ENCODE data around the gene CYP27C1. TPM values are rescaled to one million over a fixed set of nuclear protein-coding genes. Genes with fewer than 3 reads are reported as not detected.
"Not testable (repeated sequence)": the region's sequence is repeated elsewhere in the genome, so short reads cannot be mapped to it uniquely, and the experiment has no call there.

CYP27C1 gene
- total and polyA plus RNA-seq, 4 experiments from 2014 or later: not detected

GRCh38 chr2:127163090-127163406 is 57.1 kb downstream of the CYP27C1 start:
- H3K27ac Mint-ChIP-seq; H3K36me3 ChIP-seq (ENCODE audit: insufficient read depth, low read length); CTCF ChIA-PET (ENCODE audit: partially characterized antibody); POLR2A ChIA-PET (ENCODE audit: partially characterized antibody); H3K4me3 ChIP-seq (ENCODE audit: low read length in 2 of 2); H3K9me3 Mint-ChIP-seq; H3K27me3 ChIP-seq (ENCODE audit: insufficient read depth, low read length); H3K36me3 Mint-ChIP-seq; H3K4me1 ChIP-seq (ENCODE audit: insufficient read depth, low read length); H3K27ac ChIP-seq (ENCODE audit: low read depth, low read length); H3K9me3 ChIP-seq (ENCODE audit: control insufficient read depth in 1 of 2, low read length in 2 of 2); H3K27me3 Mint-ChIP-seq; intact Hi-C loops (cut with micrococcal nuclease); DNase-seq; H3K4me3 Mint-ChIP-seq; H3K4me1 Mint-ChIP-seq: not testable (repeated sequence)

DNA sequence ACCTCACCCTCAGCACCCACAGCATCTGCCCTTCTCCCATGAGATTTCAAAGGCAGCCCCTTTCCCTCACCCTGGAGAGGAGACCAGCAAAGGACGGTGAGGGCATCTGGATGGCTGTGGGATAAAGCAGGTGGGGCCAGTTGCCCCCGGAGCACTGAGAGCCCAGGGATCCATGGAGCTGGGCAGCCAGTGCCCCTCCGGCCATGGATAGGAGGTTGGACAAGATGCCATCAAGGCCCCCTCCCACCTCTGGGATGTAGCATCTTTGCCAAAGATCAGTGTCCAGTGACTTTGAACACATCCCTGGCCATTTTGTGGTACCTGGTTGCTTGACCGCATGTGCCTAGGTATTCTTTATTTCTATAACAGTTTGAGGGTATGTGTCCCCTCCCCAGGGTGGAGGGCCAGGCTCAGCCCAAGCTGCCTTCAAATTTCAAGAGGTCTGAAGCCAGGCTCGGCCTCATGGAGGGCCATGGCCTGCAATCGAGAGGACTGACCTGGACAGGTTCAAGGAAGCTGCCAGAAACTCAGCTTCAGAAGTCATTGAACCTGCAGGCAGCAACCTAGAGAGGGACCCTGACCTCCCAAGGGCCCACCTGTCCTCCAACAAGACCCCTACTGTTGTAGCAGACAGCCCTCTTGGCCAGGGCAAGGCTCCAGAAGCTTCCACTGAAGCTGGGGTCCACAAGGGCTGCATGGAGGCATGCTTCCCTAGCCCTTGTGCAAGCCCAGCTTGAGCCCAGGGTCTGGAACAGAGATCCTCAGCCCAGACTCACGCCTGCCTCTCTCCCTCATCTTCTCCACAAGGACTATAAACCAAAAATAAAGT is 57.6 kb downstream of the CYP27C1 start:
- Histone ChIP-seq H3K36me3 (ENCODE audit: insufficient read depth, low read length) (no peaks in the 10 kb centered on the region), H3K4me3 (ENCODE audit: low read length in 2 of 2) (no peak overlapping the region), H3K9me3 (ENCODE audit: control insufficient read depth in 1 of 2, low read length in 2 of 2) (no peaks in the 10 kb centered on the region), H3K27me3 (ENCODE audit: insufficient read depth, low read length) (no peaks in the 10 kb centered on the region), H3K4me1 (ENCODE audit: insufficient read depth, low read length) (no peaks in the 10 kb centered on the region), H3K27ac (ENCODE audit: low read depth, low read length) (no peak overlapping the region)
- Mint-ChIP-seq H3K9me3 (no peaks in the 10 kb centered on the region), H3K4me3 (no peak overlapping the region), H3K36me3 (no peaks in the 10 kb centered on the region), H3K4me1 (no peaks in the 10 kb centered on the region), H3K27ac (no peak overlapping the region), H3K27me3 (peaks cover 3 to 7% of the 10 kb centered on the region in 2 donors)
- ChIA-PET POLR2A (ENCODE audit: partially characterized antibody) (no interaction called here), CTCF (ENCODE audit: partially characterized antibody) (no interaction called here)
- DNase-seq: no peak
- intact Hi-C loops (cut with micrococcal nuclease): no loop called here

GRCh38 chr2:127161176-127162136 is 58.6 kb downstream of the CYP27C1 start:
- H3K36me3 ChIP-seq (ENCODE audit: insufficient read depth, low read length): no peaks in the 10 kb centered on the region
- H3K27me3 ChIP-seq (ENCODE audit: insufficient read depth, low read length): no peaks in the 10 kb centered on the region
- Mint-ChIP-seq H3K36me3 (no peaks in the 10 kb centered on the region), H3K4me3 (no peak overlapping the region), H3K9me3 (no peaks in the 10 kb centered on the region), H3K4me1 (no peaks in the 10 kb centered on the region), H3K27ac (no peak overlapping the region), H3K27me3 (peaks cover 3 to 4% of the 10 kb centered on the region in 2 donors)
- ChIA-PET CTCF (ENCODE audit: partially characterized antibody) (no interaction called here), POLR2A (ENCODE audit: partially characterized antibody) (no interaction called here)
- no peaks in the 10 kb centered on the region for H3K9me3 ChIP-seq (ENCODE audit: control insufficient read depth in 1 of 2, low read length in 2 of 2)
- intact Hi-C loops (cut with micrococcal nuclease): no loop called here
- H3K27ac ChIP-seq (ENCODE audit: low read depth, low read length): no peak overlapping the region
- DNase-seq: no peak
- H3K4me1 ChIP-seq (ENCODE audit: insufficient read depth, low read length): no peaks in the 10 kb centered on the region
- H3K4me3 ChIP-seq (ENCODE audit: low read length in 2 of 2): no peak overlapping the region

GRCh38 chr2:127160676-127161075 is 59.4 kb downstream of the CYP27C1 start:
- H3K36me3 ChIP-seq (ENCODE audit: insufficient read depth, low read length): no peaks in the 10 kb centered on the region
- H3K9me3 ChIP-seq (ENCODE audit: control insufficient read depth in 1 of 2, low read length in 2 of 2): no peaks in the 10 kb centered on the region
- Mint-ChIP-seq H3K4me3 (no peak overlapping the region), H3K9me3 (no peaks in the 10 kb centered on the region), H3K36me3 (no peaks in the 10 kb centered on the region), H3K4me1 (no peaks in the 10 kb centered on the region), H3K27me3 (peaks cover 3 to 4% of the 10 kb centered on the region in 2 donors), H3K27ac (no peak overlapping the region)
- no peaks in the 10 kb centered on the region for H3K4me1 ChIP-seq (ENCODE audit: insufficient read depth, low read length)
- H3K27me3 ChIP-seq (ENCODE audit: insufficient read depth, low read length): no peaks in the 10 kb centered on the region
- H3K4me3 ChIP-seq (ENCODE audit: low read length in 2 of 2): no peak overlapping the region
- CTCF ChIA-PET (ENCODE audit: partially characterized antibody): no interaction called here
- intact Hi-C loops (cut with micrococcal nuclease): no loop called here
- H3K27ac ChIP-seq (ENCODE audit: low read depth, low read length): no peak overlapping the region
- DNase-seq: no peak
- POLR2A ChIA-PET (ENCODE audit: partially characterized antibody): no interaction called here

DNA sequence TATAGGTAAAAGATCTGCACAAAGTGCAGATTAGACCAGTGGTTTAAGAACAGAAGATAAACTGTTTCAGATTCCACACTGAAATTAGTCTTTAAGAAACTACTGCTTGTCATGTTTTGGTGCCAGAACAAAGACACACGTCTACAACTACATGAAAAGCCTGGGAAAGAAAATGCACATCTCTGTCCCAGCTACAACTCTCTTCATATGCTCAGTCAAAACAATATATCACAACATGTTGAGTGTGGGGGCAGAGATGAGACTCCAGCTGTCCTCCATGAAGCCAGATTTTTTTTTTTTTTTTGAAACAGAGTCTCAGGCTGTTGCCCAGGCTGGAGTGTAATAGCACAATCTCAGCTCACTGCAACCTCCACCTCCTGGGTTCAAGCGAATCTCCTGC is 60.6 kb downstream of the CYP27C1 start:
- Histone ChIP-seq H3K4me1 (ENCODE audit: insufficient read depth, low read length) (no peaks in the 10 kb centered on the region), H3K9me3 (ENCODE audit: control insufficient read depth in 1 of 2, low read length in 2 of 2) (no peaks in the 10 kb centered on the region), H3K27me3 (ENCODE audit: insufficient read depth, low read length) (no peaks in the 10 kb centered on the region), H3K4me3 (ENCODE audit: low read length in 2 of 2) (no peak overlapping the region), H3K36me3 (ENCODE audit: insufficient read depth, low read length) (no peaks in the 10 kb centered on the region), H3K27ac (ENCODE audit: low read depth, low read length) (no peak overlapping the region)
- intact Hi-C loops (cut with micrococcal nuclease): no loop called here
- CTCF ChIA-PET (ENCODE audit: partially characterized antibody): interaction anchor here (1.0 kb wide), 1 partner anchor 92 kb away, joined by 3 read pairs; no protein-coding TSS in a partner anchor
- H3K4me1 Mint-ChIP-seq: no peaks in the 10 kb centered on the region
- H3K9me3 Mint-ChIP-seq: no peaks in the 10 kb centered on the region
- peaks cover 6 to 9% of the 10 kb centered on the region in 2 donors for H3K27me3 Mint-ChIP-seq
- H3K27ac Mint-ChIP-seq: no peak overlapping the region
- POLR2A ChIA-PET (ENCODE audit: partially characterized antibody): no interaction called here
- H3K36me3 Mint-ChIP-seq: no peaks in the 10 kb centered on the region
- DNase-seq: no peak
- no peak overlapping the region for H3K4me3 Mint-ChIP-seq

DNA sequence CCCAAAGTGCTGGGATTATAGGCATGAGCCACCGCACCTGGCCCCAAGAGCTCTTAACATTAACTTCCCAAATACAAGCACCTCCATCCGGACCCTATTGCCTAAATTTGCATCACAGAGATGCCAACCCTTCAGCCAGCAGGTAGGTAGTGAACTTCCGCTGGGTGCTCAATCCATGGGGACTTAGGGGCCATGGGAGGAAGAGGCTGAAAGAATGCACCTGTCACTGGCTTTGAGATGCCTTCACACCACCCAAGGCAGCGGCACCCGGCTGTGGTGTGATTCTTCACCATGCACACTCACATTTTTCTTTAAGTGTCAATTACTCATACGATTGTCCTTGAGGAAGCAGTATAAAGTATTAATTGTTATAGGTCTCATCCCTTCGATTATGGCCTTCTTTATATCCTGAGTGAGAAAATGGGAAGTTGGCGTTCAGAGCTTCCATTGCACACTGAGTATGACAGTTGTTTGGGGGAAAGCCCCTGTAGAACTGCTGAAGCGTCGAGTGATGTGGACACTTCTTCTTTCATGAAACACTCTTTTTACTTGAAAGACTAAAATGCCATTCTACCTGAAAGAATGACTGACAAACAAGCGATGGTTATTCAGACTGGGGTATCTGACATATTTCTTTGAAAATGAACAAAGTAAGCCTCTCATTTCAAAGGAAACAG is 61.3 kb downstream of the CYP27C1 start:
- Mint-ChIP-seq H3K4me3 (no peak overlapping the region), H3K9me3 (no peaks in the 10 kb centered on the region), H3K27ac (no peak overlapping the region), H3K36me3 (no peaks in the 10 kb centered on the region), H3K27me3 (peaks cover 6 to 10% of the 10 kb centered on the region in 2 donors), H3K4me1 (no peaks in the 10 kb centered on the region)
- Histone ChIP-seq H3K27me3 (ENCODE audit: insufficient read depth, low read length) (no peaks in the 10 kb centered on the region), H3K36me3 (ENCODE audit: insufficient read depth, low read length) (no peaks in the 10 kb centered on the region), H3K4me1 (ENCODE audit: insufficient read depth, low read length) (no peaks in the 10 kb centered on the region), H3K27ac (ENCODE audit: low read depth, low read length) (no peak overlapping the region), H3K9me3 (ENCODE audit: control insufficient read depth in 1 of 2, low read length in 2 of 2) (no peaks in the 10 kb centered on the region), H3K4me3 (ENCODE audit: low read length in 2 of 2) (no peak overlapping the region)
- CTCF ChIA-PET (ENCODE audit: partially characterized antibody): interaction anchor here (1.0 kb wide), 1 partner anchor 91 kb away, joined by 3 read pairs; no protein-coding TSS in a partner anchor
- intact Hi-C loops (cut with micrococcal nuclease): no loop called here
- POLR2A ChIA-PET (ENCODE audit: partially characterized antibody): no interaction called here
- no peak for DNase-seq

All from CD4-positive, alpha-beta memory T cell (primary cell).